Measurements from ENCODE around the gene XPO6. TPM values are rescaled to one million over a fixed set of nuclear protein-coding genes. Genes with fewer than 3 reads are reported as not detected.

XPO6 gene
- total RNA-seq, 1 experiment from 2014 or later = 135 TPM

DNA sequence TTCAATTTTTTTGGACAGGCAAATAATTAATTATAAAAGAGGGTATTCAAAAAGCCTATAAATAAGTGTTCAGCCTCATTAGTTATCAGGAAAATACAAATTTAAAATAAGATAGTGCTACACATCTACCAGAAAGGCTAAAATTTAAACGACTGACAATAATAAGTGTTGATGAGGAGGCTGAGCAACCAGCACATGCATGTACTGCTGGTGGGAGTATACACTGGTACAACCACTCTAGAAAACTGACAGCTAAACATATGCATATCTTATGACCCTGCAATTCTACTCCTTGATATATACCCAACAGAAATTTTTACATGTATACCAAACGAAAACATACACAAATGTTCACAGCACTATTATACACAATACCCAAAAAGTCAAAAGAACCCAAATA lies 27.1 kb downstream of the XPO6 start:
- no peak overlapping the region for H3K27ac ChIP-seq (ENCODE audit: low read length)
- in situ Hi-C loops (cut with HindIII; ENCODE audit: low pct_unique_long_range_greater_than_20kb, low sequenced_read_pairs) = no loop called here
- BruUV-seq (replicated peaks) = no TSS peak

DNA sequence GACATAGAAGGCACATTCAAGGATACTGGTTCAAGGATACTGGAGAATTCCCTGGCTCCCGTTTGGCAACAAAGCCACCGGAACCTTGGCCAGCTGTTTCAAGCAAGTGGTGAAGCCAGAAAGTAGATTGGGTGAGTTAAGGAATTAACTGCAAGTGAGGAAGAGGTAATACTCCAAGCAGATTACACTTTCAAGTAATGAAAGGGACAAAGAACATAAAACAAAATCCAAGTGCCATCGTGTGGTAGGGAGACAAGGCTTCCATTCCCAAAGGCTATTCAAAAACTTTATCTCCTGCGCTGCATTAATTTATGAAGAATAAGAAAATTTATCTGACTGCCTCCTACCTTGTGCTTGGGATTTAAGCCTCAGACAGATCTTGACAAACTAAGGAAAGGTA lies 27.8 kb downstream of the XPO6 start:
- peaks cover 29% of the 10 kb centered on the region for H3K4me1 ChIP-seq (ENCODE audit: control insufficient read depth, insufficient read depth, low read length)
- no peak overlapping the region for H3K27ac ChIP-seq (ENCODE audit: low read length)
- POLR2A ChIA-PET = interaction anchor here (0.7 kb wide), 1 partner anchor 484 kb away, joined by 5 read pairs; no protein-coding TSS in a partner anchor
- BruUV-seq (replicated peaks) = no TSS peak
- H3K4me3 ChIP-seq (ENCODE audit: low read depth in 2 of 2, low read length in 2 of 2) = no peak overlapping the region
- in situ Hi-C loops (cut with HindIII; ENCODE audit: low pct_unique_long_range_greater_than_20kb, low sequenced_read_pairs) (no loop called here), intact Hi-C loops (cut with micrococcal nuclease; ENCODE audit: unreplicated experiment) (no loop called here)
- CTCF ChIA-PET = no interaction called here
- H3K9me3 ChIP-seq (ENCODE audit: control insufficient read depth, insufficient read depth, low read depth, low read length) = no peaks in the 10 kb centered on the region
- no peaks in the 10 kb centered on the region for H3K36me3 ChIP-seq (ENCODE audit: control insufficient read depth, insufficient read depth, low read length)
- ATAC-seq (no peak), DNase-seq (ENCODE audit: low read depth, low spot score) (no peak)
- no peaks in the 10 kb centered on the region for H3K27me3 ChIP-seq (ENCODE audit: control insufficient read depth, insufficient read depth, low read length)
- TF ChIP-seq POLR2AphosphoS5 (IDR thresholded peaks at IDR 0.05; ENCODE audit: low read depth, low read length) (no peak), TCF7L2 (IDR thresholded peaks at IDR 0.05; ENCODE audit: low read depth, low read length) (0 out of 2 replicates have a peak, but pooled peaks have one; percentile 10)

More for the DNA sequence above, 27.1 kb downstream of the XPO6 start:
- no peaks in the 10 kb centered on the region for H3K9me3 ChIP-seq (ENCODE audit: control insufficient read depth, insufficient read depth, low read depth, low read length)
- no peak for ATAC-seq
- H3K4me1 ChIP-seq (ENCODE audit: control insufficient read depth, insufficient read depth, low read length) = peaks cover 29% of the 10 kb centered on the region
- no peak overlapping the region for H3K4me3 ChIP-seq (ENCODE audit: low read depth in 2 of 2, low read length in 2 of 2)
- TF ChIP-seq, protein P1, sequence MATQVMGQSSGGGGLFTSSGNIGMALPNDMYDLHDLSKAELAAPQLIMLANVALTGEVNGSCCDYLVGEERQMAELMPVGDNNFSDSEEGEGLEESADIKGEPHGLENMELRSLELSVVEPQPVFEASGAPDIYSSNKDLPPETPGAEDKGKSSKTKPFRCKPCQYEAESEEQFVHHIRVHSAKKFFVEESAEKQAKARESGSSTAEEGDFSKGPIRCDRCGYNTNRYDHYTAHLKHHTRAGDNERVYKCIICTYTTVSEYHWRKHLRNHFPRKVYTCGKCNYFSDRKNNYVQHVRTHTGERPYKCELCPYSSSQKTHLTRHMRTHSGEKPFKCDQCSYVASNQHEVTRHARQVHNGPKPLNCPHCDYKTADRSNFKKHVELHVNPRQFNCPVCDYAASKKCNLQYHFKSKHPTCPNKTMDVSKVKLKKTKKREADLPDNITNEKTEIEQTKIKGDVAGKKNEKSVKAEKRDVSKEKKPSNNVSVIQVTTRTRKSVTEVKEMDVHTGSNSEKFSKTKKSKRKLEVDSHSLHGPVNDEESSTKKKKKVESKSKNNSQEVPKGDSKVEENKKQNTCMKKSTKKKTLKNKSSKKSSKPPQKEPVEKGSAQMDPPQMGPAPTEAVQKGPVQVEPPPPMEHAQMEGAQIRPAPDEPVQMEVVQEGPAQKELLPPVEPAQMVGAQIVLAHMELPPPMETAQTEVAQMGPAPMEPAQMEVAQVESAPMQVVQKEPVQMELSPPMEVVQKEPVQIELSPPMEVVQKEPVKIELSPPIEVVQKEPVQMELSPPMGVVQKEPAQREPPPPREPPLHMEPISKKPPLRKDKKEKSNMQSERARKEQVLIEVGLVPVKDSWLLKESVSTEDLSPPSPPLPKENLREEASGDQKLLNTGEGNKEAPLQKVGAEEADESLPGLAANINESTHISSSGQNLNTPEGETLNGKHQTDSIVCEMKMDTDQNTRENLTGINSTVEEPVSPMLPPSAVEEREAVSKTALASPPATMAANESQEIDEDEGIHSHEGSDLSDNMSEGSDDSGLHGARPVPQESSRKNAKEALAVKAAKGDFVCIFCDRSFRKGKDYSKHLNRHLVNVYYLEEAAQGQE (IDR thresholded peaks at IDR 0.05; ENCODE audit: insufficient read depth in 1 of 2, low read depth in 2 of 2, low read length in 1 of 2) = no peak
- no peak for TF ChIP-seq SIN3A (IDR thresholded peaks at IDR 0.05; ENCODE audit: borderline replicate concordance, insufficient read depth, low read depth, low read length)
- TF ChIP-seq, protein P2, sequence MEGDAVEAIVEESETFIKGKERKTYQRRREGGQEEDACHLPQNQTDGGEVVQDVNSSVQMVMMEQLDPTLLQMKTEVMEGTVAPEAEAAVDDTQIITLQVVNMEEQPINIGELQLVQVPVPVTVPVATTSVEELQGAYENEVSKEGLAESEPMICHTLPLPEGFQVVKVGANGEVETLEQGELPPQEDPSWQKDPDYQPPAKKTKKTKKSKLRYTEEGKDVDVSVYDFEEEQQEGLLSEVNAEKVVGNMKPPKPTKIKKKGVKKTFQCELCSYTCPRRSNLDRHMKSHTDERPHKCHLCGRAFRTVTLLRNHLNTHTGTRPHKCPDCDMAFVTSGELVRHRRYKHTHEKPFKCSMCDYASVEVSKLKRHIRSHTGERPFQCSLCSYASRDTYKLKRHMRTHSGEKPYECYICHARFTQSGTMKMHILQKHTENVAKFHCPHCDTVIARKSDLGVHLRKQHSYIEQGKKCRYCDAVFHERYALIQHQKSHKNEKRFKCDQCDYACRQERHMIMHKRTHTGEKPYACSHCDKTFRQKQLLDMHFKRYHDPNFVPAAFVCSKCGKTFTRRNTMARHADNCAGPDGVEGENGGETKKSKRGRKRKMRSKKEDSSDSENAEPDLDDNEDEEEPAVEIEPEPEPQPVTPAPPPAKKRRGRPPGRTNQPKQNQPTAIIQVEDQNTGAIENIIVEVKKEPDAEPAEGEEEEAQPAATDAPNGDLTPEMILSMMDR (IDR thresholded peaks at IDR 0.05) = no peak
- H3K27me3 ChIP-seq (ENCODE audit: control insufficient read depth, insufficient read depth, low read length) = no peaks in the 10 kb centered on the region
- no peak for DNase-seq (ENCODE audit: low read depth, low spot score)
- POLR2A ChIA-PET = interaction anchor here (0.5 kb wide), 1 partner anchor 648 kb away, joined by 3 read pairs; no protein-coding TSS in a partner anchor
- CTCF ChIA-PET = no interaction called here
- intact Hi-C loops (cut with micrococcal nuclease; ENCODE audit: unreplicated experiment) = no loop called here
- no peaks in the 10 kb centered on the region for H3K36me3 ChIP-seq (ENCODE audit: control insufficient read depth, insufficient read depth, low read length)

DNA sequence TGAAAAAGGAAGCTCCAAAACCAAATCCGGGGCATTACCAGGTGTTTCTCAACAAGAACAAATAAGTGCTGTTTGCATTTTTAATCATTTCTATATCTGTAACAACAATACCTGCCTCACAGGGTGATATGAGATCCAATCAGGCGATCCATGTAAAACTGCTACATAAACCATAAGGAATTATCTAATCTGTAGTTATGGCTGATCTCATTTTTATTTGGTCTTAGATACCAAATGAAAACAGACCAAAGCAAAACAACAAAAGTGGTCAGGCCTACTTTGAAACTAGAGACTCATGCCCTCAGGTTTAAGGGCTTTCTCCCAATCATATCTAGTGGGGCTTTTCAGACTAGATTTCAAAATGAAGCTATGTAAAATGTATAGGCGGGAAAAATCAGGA lies 28.3 kb downstream of the XPO6 start:
- intact Hi-C loops (cut with micrococcal nuclease; ENCODE audit: unreplicated experiment) = no loop called here
- H3K4me1 ChIP-seq (ENCODE audit: control insufficient read depth, insufficient read depth, low read length) = peaks cover 29% of the 10 kb centered on the region
- in situ Hi-C loops (cut with HindIII; ENCODE audit: low pct_unique_long_range_greater_than_20kb, low sequenced_read_pairs) = no loop called here
- no peaks in the 10 kb centered on the region for H3K36me3 ChIP-seq (ENCODE audit: control insufficient read depth, insufficient read depth, low read length)
- no TSS peak for BruUV-seq (replicated peaks)
- no peaks in the 10 kb centered on the region for H3K9me3 ChIP-seq (ENCODE audit: control insufficient read depth, insufficient read depth, low read depth, low read length)
- ATAC-seq (no peak), DNase-seq (ENCODE audit: low read depth, low spot score) (no peak)
- POLR2A ChIA-PET = interaction anchor here (0.7 kb wide), 1 partner anchor 484 kb away, joined by 5 read pairs; no protein-coding TSS in a partner anchor
- no peak overlapping the region for H3K27ac ChIP-seq (ENCODE audit: low read length)
- no peaks in the 10 kb centered on the region for H3K27me3 ChIP-seq (ENCODE audit: control insufficient read depth, insufficient read depth, low read length)
- CTCF ChIA-PET = no interaction called here
- TF ChIP-seq SIN3A (IDR thresholded peaks at IDR 0.05; ENCODE audit: borderline replicate concordance, insufficient read depth, low read depth, low read length) (no peak), TCF7L2 (IDR thresholded peaks at IDR 0.05; ENCODE audit: low read depth, low read length) (peak; percentile 42; the same call in 1 of the 2 replicates), POLR2AphosphoS5 (IDR thresholded peaks at IDR 0.05; ENCODE audit: low read depth, low read length) (no peak)
- TF ChIP-seq, protein P1 (IDR thresholded peaks at IDR 0.05; ENCODE audit: insufficient read depth in 1 of 2, low read depth in 2 of 2, low read length in 1 of 2) = no peak
- TF ChIP-seq, protein P2 (IDR thresholded peaks at IDR 0.05) = no peak
- H3K4me3 ChIP-seq (ENCODE audit: low read depth in 2 of 2, low read length in 2 of 2) = no peak overlapping the region

All from Panc1 (cell line).